ENCODE data around the gene SMG6. TPM values are rescaled to one million over a fixed set of nuclear protein-coding genes. Genes with fewer than 3 reads are reported as not detected.

The SMG6 gene
- total and polyA plus RNA-seq, 2 of the 4 experiments (the other 2 are of a cell fraction): 16.3 to 30.3 TPM

- H4K5ac ChIP-seq (ENCODE audit: low read depth, low read length): peak overlapping the region; percentile 83
- ChIA-PET CTCF (no interaction called here), POLR2A (ENCODE audit: unreplicated experiment) (no interaction called here)
- dilution Hi-C loops (cut with HindIII; ENCODE audit: low sequenced_read_pairs, unreplicated experiment) (no loop called here), in situ Hi-C loops (cut with MboI; ENCODE audit: low sequenced_read_pairs) (no loop called here), intact Hi-C loops (cut with micrococcal nuclease) (no loop called here)
- no peak overlapping the region for H2AFZ ChIP-seq (replicated peaks; ENCODE audit: low read length, poor library complexity)
- peak overlapping the region; percentile 36 for H3K9ac ChIP-seq (ENCODE audit: low read depth, low read length)
- H2BK120ac ChIP-seq (ENCODE audit: low read depth, low read length): peak overlapping the region; percentile 61
- peaks cover 17% of the 10 kb centered on the region for H3K36me3 ChIP-seq (ENCODE audit: control insufficient read depth, insufficient read depth, low read length)
- H3K9me1 ChIP-seq (ENCODE audit: insufficient read depth, low read length): peaks cover 15% of the 10 kb centered on the region; the same call in 1 of the 2 replicates
- H3K27ac ChIP-seq (ENCODE audit: insufficient read depth, low read length): peak overlapping the region; percentile 52; the same call in 1 of the 2 replicates
- no peak for TF ChIP-seq BHLHE40 (IDR thresholded peaks at IDR 0.05; ENCODE audit: low read depth, low read length)
- peak; percentile 9; the same call in 1 of the 2 replicates for TF ChIP-seq SMC3 (IDR thresholded peaks at IDR 0.05; ENCODE audit: low read depth, low read length)
- ATAC-seq (ENCODE audit: low read depth) (peak; percentile 54), DNase-seq (peak; percentile 66)
- peak overlapping the region; percentile 47 to 60; a peak in 3 of 4 replicates for H4K8ac ChIP-seq (ENCODE audit: low read depth in 2 of 2, low read length in 2 of 2)
- H2BK5ac ChIP-seq (ENCODE audit: low read depth, low read length, poor library complexity, severe bottlenecking): peak overlapping the region; percentile 62
- H3K18ac ChIP-seq (ENCODE audit: low read depth, low read length): peak overlapping the region; percentile 72; the same call in 1 of the 2 replicates
- BruUV-seq (replicated peaks): no TSS peak
- peak overlapping the region; percentile 64 for H3K4ac ChIP-seq (ENCODE audit: low read depth, low read length)
- H2AK5ac ChIP-seq (ENCODE audit: low read depth, low read length): peak overlapping the region; percentile 91
- H3K14ac ChIP-seq (replicated peaks; ENCODE audit: low read depth, low read length): peak overlapping the region; percentile 73
- H3K4me3 ChIP-seq (ENCODE audit: insufficient read depth, low read depth, low read length): no peak overlapping the region
- H2BK15ac ChIP-seq (ENCODE audit: low read depth, low read length): peak overlapping the region; percentile 82
- no peaks in the 10 kb centered on the region for H3K9me3 ChIP-seq (ENCODE audit: control insufficient read depth, insufficient read depth, low read length)
- H3K79me1 ChIP-seq (ENCODE audit: low read depth in 1 of 2, low read length in 2 of 2): peaks cover 14 to 33% of the 10 kb centered on the region in 2 experiments
- peaks cover 18% of the 10 kb centered on the region for H3K4me1 ChIP-seq (ENCODE audit: control insufficient read depth, insufficient read depth, low read length)
- no peaks in the 10 kb centered on the region for H4K20me1 ChIP-seq (ENCODE audit: insufficient read depth, low read length)
- peak overlapping the region; percentile 85 for H2BK20ac ChIP-seq (ENCODE audit: low read depth, low read length)
- peak overlapping the region; percentile 56; the same call in 1 of the 2 replicates for H4K91ac ChIP-seq (ENCODE audit: insufficient read depth, low read depth, low read length)
- peak overlapping the region; percentile 5; the same call in 1 of the 2 replicates for H3K56ac ChIP-seq (ENCODE audit: extremely low read depth, insufficient read depth, low read length)
- WGBS, 2 experiments (ENCODE audit: extremely low coverage in 2 of 2, insufficient read length in 1 of 2): 67% methylated on average over 3 of the region's 4 CpGs; no CpG with 5 or more reads in 1 of the 2 experiments
- H3K4me2 ChIP-seq (ENCODE audit: low read depth, low read length): no peak overlapping the region; the same call in 1 of the 2 replicates
- no peak overlapping the region for H2AK9ac ChIP-seq (replicated peaks; ENCODE audit: low read depth, low read length, poor library complexity)
- peak overlapping the region; percentile 83 for H3K23ac ChIP-seq (ENCODE audit: low read depth, low read length)
- no peaks in the 10 kb centered on the region for H3K27me3 ChIP-seq (ENCODE audit: control insufficient read depth, insufficient read depth, low read length)
Observed at GRCh38 chr17:2157081-2157480, 146.5 kb downstream of the SMG6 start.
